HG03103 (cell line): ENCODE data around the gene DLGAP1.
"Not testable (repeated sequence)": the region's sequence is repeated elsewhere in the genome, so short reads cannot be mapped to it uniquely, and the experiment has no call there.

Source experiments
- ATAC-seq: cut with Tn5 transposase; IDR thresholded peaks from one replicate; pipeline ENCODE4 v1.9.1; 2021; ENCODE audit warnings: low read depth; ENCODE audit not compliant: unreplicated experiment

Gene DLGAP1

DNA sequence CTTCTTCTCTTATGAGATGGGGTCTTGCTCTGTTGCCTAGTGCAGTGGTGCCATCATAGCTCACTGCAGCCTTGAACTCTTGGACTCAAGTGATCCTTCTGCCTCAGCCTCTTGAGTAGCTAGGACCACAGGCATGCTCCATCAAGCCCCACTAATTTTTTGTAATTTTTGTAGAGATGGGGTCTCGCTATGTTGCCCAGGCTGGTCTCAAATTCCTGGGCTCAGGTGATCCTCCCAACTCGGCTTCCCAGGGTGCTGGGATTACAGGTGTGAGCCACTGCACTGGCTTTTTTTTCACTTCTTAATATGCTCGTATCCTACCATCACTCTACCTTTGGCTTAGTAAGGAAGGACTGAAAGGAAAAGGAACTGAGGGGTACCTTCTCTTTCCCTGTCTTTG lies 983.0 kb downstream of the DLGAP1 start:
- ATAC-seq: not testable (repeated sequence)

DNA sequence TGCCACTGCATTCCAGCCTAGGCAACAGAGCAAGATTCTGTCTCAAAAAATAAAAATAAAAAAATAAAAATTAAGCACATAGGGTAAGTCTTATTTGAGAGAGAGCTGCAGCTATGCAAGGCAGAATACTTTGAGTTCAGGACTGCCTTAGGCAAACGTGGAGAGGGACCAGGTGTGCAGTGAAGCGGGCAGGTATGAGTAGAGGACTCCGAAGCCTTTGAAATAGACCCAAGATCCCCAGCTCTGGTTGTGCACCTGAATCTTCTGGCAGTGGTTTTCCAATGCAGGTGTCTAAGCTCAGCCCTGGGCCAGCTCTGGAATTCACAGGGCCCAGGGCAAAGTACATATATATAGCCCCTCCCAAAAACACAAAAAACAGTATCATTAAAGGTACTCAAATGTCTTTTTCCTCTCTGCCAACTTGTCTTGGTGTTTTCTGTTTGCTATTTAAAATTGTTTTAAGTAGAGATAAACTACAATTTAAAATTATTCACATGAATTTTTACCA lies 983.9 kb downstream of the DLGAP1 start:
- no peak for ATAC-seq

DNA sequence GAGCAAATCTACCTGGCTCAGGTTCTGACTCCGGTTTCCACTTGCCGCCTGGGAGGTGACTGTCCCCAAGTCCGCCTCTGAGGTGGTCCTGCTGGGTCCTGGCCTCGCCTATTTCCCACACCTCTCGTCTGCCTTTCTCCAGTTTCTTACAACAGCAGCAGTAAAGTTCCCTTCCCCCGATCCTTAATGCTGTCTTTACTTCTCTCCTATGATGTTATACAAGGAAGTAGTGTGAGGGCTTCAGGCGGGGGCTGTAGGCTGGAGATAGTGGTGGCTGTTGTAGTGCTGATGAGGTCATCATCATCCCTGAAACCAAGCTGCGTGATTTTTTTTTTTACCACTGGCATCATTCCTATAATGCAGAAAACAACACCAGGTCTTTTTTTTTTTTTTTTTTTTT lies 986.3 kb downstream of the DLGAP1 start:
- no peak for ATAC-seq

GRCh38 chr18:3468066-3468705 lies 986.9 kb downstream of the DLGAP1 start:
- ATAC-seq: no peak

DNA sequence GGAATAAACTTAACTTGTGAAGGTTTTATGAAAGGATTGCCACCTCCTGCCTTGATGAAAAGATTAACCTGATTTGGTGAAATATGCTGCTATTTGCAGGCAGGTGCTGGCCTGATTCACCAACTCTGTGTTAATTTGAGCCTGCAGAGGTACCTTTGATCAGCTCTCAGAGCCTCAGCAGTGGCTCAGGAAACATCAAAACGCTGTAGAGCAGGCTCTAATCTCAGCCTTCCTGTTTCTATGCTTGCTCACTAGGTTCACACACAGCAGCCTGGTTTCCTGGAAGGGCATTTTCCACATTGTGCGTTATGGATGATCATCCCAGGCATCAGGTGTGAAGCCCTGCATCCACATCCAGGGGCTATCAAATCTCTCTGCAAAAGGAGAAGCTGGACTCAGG lies 988.2 kb downstream of the DLGAP1 start:
- no peak for ATAC-seq

DNA sequence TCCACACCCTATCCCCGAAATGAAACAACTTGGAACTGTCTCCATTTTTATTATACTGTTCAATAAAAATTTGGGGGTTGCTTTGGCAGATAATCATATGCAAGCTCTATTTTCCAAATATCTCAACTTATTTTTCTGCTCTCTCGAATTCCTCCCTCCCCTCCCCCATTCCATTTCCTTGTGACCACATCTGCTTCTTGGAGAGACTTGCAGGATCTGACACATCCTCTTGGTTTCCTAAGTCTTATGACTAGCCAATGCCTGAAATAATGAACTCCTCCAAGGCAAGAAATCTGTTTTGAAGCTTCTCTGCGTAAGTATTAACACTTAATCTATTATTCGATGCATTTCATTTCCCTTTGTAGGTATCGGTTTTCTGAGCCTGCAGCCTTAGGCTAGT lies 989.1 kb downstream of the DLGAP1 start:
- no peak for ATAC-seq

DNA sequence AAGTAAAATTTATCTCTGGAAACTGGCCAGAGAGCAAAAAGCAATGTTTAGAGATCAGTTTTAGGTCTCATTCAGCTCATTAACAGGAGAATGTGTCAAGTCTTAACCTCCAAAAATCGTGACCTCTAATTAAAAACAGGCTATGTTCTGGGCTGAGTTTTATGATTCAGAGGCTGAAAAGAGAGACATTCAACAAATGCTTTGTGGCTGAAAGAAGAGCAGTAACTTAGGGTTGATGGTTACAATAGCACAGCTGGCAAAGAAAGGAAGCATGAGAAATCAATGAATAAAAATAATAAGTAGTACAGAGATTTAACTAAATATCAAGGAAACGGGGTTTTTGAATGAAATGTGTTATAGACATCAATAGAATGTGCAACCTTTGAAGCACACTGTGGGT lies 992.1 kb downstream of the DLGAP1 start:
- ATAC-seq: no peak

DNA sequence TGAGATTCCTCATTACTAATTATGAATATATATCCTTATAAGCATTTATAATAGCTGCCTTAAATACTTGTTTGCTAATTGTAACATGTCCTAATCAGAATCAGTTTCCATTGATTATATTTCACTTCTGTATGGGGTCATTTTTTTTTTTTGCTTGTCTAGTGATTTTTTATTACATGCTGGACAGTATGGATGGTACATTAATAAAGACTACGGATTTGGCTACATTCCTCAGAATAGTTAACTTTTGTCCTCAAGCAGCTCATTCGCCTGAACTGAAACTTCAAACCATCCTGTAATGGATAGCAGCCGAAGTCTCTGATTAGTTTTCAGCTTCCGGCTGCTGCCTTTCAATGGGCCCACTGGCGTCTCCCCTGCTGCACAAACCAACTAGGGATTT lies 993.4 kb downstream of the DLGAP1 start:
- no peak for ATAC-seq

DNA sequence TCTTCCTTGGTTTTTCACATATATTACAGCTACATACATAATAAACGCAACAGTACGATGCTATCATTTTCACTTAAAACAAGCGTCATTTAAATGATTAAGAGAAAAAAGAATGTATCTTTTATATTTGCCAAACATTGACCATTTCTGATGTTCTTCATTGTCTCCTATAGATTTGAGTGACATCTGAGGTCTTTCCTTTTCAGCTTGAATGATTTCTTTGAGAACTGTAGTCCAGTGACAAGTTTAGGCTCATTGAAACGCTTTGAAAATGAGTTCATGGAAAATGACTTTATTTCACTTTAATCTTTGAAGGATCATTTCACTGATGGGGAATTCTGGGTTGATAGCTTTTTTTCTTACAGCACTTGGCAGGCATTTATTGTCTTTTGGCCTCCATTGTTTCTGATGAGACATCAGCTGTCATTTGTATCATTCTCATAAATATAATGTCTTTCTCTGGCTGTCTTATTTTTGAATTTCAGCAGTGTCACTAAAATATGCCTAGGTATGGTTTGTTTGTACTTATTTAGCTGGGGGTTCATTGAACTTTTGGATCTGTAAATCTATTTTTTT lies 994.2 kb downstream of the DLGAP1 start:
- ATAC-seq: no peak

DNA sequence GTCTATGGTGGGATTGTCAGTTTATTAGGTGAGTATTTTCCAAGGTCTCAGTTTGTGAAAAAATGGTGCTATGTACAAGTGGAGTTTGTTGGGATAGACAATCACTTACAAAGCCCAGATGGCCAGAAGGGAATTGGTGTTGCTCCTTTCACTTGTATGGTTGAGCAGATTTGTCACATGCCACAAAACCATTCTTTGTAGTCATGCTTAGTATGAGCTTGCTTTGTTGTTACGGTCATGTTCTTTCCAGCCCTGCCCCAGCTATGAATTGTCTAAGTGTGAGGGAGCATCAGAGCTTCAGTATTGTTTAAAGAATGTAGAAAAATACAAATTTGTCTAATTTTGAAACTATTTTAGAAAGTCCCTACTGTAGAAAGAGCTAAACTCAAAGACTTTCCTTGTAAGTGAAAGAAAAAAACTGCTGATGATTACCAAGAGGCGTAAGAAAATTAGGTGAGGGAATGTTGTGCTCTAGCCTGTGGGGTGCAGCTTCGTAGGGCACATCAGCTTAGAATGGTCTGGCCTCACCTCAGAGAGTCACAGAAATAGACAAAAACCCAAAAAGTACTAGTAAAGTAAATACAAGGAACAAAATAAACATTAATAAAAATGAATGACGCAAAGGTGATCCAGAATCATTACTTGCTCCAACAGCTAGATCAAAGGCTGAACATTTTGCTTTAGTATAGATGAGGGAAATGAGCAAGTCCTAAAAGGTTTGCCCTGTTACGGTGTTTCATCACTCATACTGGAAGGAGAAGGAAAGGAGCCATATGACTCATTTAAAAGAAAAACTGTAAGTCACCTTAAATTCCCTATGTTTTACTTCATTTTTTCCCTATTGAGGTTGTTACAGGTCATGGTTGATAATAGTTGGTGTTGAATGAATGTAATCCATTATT lies 995.9 kb downstream of the DLGAP1 start:
- ATAC-seq: no peak

GRCh38 chr18:3458378-3458777 lies 996.7 kb downstream of the DLGAP1 start:
- ATAC-seq: no peak

- ATAC-seq: no peak
Measured at GRCh38 chr18:3457261-3457724, 997.8 kb downstream of the DLGAP1 start.

GRCh38 chr18:3456686-3457069 lies 998.4 kb downstream of the DLGAP1 start:
- no peak for ATAC-seq

DNA sequence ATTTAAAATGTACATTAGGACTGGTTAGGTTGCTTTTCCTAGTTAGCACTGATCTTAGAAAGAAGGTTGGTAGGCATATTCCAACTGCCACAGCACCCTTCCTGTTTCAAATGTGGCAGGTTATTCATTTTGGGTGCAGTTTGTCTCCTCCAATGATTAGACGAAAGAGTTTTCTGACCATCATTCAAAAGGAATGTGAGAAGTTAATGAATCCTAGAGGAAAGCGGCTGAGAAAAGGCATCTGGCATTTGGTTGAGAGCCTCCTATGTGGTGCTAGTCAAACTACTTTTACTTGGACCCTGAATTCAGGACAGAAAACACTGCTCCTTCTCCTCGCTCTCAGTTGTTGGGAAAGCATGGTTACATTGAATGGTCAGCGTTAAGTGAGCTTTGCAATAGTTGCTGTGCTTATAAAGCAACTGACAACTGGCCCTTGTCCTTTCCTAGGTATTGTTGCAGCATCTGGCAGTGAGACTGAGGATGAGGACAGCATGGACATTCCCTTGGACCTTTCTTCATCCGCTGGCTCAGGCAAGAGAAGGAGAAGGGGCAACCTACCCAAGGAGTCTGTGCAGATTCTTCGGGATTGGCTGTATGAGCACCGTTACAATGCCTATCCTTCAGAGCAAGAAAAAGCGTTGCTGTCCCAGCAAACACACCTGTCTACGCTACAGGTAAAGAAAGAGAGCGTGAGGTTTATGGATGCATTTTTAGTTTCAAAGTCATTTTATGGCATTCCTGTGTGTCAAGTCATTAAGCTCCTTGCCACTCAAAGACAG lies 999.0 kb downstream of the DLGAP1 start:
- no peak for ATAC-seq

DNA sequence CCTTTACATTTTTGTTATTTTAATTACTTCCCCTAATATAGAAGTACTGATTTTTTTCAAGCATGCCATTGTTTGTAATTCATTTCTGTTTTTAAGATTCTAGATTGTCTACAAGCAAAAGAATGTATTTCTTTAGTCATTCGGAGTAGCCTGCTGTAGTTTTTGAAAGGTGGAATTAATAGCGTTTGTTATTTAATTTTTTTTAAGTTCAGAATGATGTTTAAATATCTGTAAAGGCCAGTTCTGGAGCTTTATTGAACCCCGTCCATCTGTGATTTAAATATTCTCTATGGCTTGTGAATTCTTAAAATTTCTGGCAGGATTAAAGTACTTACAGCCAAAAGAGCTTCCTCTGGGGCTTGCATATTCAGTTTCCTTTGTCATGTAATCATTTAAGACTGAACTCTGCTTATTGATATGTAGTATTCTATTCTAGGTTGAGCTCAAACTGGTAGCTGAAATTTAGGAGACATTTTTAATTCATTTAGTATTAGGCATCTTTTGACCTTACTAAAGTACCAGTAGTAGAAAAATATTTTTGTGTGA lies 999.9 kb downstream of the DLGAP1 start:
- ATAC-seq: no peak

GRCh38 chr18:3454365-3455089 lies 1000.6 kb downstream of the DLGAP1 start:
- ATAC-seq: no peak

- no peak for ATAC-seq
Measured at GRCh38 chr18:3453540-3454364, 1001.4 kb downstream of the DLGAP1 start.

DNA sequence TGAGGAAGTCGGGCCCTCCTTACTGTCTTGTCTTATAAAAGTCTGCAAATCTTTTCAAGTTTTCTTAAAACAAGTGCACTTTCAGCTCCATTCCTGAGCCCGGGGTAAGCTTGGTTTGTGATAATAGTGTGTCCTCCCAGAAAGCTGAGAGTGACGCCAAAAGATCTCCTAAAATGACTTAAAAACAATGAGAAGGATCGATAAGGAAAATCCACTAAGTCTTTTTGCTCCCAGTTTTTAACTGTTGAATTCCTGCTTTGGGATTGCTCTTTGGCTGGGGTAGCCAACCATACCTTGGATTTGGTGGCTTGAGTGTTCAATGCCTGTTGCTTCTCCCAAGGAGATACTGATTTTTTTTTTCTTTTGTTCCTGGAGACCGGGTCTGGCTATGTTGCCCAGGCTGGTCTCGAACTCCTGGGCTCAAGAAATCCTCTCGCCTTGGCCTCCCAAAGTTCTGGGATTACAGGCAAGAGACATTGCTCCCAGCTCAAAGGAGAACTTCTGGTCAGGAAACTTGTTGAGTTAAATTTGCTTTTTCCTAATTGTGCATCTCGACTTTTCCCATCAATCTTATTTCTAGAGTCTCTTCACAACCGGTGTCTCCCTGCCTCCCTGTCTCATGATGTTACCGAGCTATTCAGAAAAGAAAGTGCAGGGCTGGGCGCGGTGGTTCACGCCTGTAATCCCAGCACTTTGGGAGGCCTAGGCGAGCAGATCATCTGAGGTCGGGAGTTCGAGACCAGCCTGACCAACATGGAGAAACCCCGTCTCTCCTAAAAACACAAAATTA lies 1002.2 kb downstream of the DLGAP1 start:
- no peak for ATAC-seq
